Activated naive CD8-positive, alpha-beta T cell treated with anti-CD3 and anti-CD28 coated beads, Interleukin-2, amount 50 U/mL, for 16 hours (primary cell): ENCODE results near the gene ELL.

Source experiments
- DNase-seq: peaks from one replicate; pipeline ENCODE4 v3.0.0-alpha.2; 2020; ENCODE audit warnings: low read depth, low spot score

Gene ELL

GRCh38 chr19:18473003-18473705 is 48.7 kb downstream of the ELL start:
- DNase-seq: no peak

GRCh38 chr19:18470787-18471186 is 51.1 kb downstream of the ELL start:
- no peak for DNase-seq

GRCh38 chr19:18469069-18469846 is 52.6 kb downstream of the ELL start:
- DNase-seq: peak; percentile 20

GRCh38 chr19:18468517-18468916 is 53.4 kb downstream of the ELL start:
- DNase-seq: no peak

- DNase-seq: no peak
Measured at GRCh38 chr19:18467978-18468377, 53.9 kb downstream of the ELL start.

GRCh38 chr19:18466354-18466753 is 55.5 kb downstream of the ELL start:
- DNase-seq: no peak

GRCh38 chr19:18465964-18466339 is 55.9 kb downstream of the ELL start:
- no peak for DNase-seq

GRCh38 chr19:18465214-18465963 is 56.5 kb downstream of the ELL start:
- no peak for DNase-seq

GRCh38 chr19:18464646-18465045 is 57.2 kb downstream of the ELL start:
- DNase-seq: no peak

GRCh38 chr19:18461471-18461870 is 60.4 kb downstream of the ELL start:
- DNase-seq: no peak

- DNase-seq: no peak
Measured at GRCh38 chr19:18460900-18461299, 61.0 kb downstream of the ELL start.

GRCh38 chr19:18457483-18458331 is 64.2 kb downstream of the ELL start:
- no peak for DNase-seq

- DNase-seq: no peak
Measured at GRCh38 chr19:18456974-18457373, 64.9 kb downstream of the ELL start.

GRCh38 chr19:18456279-18456678 is 65.6 kb downstream of the ELL start:
- no peak for DNase-seq

- DNase-seq: no peak
Measured at GRCh38 chr19:18453269-18454024, 68.4 kb downstream of the ELL start.

GRCh38 chr19:18452386-18452785 is 69.5 kb downstream of the ELL start:
- no peak for DNase-seq

GRCh38 chr19:18450931-18451836 is 70.7 kb downstream of the ELL start:
- peak; percentile 82 for DNase-seq

- DNase-seq: no peak
Measured at GRCh38 chr19:18450021-18450930, 71.6 kb downstream of the ELL start.

- DNase-seq: no peak
Measured at GRCh38 chr19:18449552-18449951, 72.3 kb downstream of the ELL start.
